Fibroblast of skin of abdomen (primary cell): Measurements from ENCODE around the gene PEF1.
A peak's percentile ranks its signal among the peaks of the same experiment; 100 is the strongest.

Experiments used
- DNase-seq: peaks from one replicate; pipeline ENCODE4 v3.0.0-alpha.2; 2013

The PEF1 gene

DNA sequence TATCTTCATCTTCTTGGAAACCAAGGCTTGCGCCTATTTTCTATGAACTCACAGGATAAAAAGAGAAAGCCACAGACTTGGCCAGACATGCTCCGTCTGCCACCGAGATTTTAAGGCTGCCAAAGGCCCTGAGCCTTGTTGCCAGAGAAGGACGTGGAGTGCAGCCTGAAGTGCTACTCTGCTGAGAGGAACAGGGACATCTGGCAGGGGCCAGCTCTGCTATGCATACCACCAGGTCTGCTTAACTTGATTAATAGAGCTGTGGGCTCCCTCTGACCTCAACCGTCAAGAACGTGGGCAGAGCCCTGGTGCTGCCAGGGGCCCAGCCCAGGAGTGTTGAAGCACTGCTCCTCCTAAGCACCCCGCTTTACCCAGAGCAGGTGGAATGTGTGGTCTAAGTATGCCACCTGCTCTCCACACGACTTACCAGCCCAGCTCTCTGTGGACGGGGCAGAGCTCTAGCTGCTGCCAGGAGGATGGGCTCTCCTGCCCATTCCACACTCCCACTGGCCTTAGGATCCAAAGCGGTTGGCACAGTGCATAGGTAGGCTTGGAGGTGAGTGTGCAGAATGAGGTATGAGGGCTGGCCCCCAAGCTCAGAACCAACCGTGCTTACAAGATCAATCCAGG lies 16.6 kb downstream of the PEF1 start:
- DNase-seq: peak; percentile 24

DNA sequence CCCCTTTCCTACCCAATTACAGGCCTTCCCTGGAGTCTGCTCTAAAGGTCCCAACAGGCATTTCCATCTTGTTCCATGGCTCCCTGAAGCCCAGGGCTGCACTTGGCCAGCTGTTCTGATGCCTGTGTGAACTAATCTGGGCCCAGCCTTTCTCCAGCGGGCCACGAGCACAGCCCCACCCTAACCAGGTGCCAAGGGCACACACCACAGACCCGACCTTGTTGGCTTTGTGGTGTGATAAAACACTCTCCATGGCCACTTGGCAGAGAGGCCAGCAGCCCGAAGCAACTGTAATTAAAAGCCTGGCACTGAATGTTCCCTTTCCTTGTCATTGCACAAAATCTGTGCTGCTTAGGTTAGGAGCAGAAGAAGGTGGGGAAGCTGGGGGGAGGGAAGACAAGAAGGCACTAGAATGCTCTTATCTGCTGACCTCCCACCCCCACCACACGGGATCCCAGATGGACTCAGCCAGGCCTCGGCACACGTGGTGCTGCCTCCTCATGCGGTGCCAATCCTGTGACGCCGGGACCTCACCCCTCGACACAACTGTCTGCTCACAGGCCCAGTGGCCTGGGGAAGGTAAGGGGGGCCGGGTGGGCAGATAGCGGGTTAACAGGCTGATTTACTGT lies 17.3 kb downstream of the PEF1 start:
- DNase-seq: no peak

DNA sequence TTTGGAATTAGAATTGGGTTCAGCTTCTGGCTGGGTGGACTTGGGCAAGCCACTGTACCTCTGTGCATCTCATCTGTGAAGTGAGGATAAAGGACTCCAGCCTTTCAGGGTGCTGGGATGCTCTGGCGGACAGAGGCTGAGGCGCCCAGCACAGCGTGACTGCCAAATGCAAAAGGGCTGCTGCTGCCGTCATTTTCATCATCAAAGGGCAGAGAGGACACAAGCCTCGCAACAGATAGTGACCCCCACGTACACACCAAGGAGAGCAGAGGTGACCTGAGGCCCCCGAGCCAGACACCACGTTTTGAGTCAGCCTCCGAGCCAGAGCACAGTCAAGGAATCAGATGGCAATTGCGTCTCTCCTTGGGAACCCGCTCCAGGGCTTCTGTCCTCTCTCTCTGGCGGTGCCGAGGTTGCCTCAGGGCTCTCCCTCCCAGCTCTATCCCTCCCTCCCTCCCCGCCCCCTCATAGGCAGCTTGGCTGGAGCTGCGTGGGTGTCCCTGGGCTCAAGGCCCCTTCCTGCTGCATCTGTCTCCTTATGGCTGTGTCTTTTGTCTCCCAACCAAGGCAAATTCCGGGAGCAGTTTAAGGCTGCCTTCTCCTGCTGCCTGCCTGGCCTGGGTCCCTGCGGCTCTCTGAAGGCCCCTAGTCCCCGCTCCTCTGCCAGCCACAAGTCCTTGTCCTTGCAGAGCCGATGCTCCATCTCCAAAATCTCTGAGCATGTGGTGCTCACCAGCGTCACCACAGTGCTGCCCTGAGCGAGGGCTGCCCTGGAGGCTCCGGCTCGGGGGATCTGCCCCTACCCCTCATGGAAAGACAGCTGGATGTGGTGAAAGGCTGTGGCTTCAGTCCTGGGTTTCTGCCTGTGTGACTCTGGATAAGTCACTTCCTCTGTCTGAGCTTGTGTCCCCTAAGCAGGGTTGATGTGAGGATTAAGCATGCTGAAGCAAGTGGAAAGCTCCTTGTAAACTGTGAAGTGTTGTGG lies 18.2 kb downstream of the PEF1 start:
- DNase-seq: peak; percentile 17

DNA sequence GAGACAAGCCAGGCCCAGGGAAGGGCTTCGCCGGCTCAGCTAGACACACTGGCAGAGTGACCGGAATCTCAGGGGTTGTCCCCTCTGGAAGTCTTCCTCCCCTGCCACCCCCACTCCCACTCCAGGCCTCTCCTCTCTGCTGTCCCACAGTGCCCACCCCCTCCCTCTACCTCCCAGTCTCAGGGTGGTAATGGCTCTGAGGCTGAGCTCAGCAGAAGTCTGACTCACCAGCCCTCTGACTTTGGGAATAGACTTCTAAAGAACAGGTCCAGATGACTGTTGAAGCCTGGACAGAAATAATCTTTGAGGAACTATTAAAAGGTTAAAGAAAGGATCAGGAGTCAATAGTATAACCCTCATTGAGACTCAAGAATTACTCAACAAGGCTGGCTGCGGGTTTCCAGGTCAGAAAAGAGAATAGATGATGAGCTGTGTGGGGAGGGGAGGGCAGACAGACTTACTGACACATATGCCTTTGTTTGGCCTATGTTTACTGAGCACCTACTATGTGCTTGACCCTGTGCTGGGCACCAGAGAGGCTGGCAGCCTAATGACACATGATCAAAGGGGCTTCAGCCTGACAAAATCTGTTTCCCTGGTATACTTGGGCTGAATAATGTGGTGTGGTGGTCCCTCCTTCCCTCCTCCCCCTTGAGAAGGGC lies 19.0 kb downstream of the PEF1 start:
- peak; percentile 63 for DNase-seq

DNA sequence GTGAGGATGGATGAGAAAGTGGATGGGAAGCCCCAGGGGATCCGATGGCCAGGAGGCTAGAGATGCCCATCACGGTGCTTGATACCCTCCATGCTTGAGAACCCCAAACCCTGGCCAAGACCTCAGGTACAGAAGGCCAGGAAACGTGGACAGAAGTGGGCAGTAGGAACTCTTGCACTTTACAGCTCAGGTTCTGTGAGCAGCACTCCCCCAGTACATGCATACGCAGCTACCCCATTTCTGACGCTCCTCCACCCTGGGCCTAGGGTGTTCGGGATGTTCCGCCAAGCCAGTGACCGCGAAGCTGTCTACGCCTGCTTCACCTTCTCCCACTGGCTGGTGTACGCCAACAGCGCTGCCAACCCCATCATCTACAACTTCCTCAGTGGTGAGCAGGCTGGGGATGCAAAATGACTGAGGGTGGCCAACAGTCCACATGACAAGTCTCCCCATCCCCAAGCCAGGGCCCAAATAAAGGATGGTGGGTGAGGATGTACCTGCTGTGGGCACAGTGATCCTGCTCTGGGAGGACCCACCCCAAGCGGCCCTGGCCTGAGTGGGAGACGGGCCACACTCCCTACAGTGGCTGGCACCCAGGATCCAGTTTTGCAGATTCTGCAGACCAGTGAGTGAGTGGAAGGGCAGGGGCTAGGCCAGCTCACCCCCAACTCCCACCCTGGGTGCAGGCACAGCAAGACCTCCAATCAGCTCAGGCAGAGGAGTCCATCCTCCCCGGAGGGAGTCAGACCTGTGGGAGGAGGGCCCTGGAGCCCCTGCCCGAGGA lies 19.8 kb downstream of the PEF1 start:
- DNase-seq: no peak

DNA sequence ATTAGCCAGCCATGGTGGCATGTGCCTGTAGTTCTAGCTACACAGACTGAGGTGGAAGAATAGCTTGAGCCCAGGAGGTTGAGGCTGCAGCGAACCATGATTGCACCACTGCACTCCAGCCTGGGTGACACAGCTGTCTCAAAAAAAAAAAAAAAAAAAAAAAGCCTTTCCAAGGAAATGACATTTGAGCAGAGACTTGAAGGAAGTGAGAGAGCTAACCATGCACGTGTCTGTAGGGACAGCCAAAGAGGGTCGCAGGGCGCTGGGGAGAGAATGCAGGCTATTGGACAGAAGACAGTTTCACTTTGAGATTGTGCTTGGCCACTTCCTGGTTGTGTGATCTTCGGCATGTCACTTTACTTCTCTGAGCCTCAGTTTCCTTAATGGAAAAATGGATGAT lies 20.4 kb downstream of the PEF1 start:
- no peak for DNase-seq

DNA sequence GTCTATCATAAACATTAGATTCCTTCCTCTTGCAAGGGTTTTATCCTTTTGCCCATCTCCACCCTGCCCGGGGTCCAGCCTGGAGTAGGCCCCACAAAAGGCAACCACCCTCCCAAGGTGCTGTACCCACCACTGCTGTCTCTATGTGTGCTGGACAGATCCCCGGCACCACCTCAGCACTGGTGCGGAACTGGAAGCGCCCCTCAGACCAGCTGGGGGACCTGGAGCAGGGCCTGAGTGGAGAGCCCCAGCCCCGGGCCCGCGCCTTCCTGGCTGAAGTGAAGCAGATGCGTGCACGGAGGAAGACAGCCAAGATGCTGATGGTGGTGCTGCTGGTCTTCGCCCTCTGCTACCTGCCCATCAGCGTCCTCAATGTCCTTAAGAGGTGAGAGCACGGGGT lies 21.3 kb downstream of the PEF1 start:
- no peak for DNase-seq

DNA sequence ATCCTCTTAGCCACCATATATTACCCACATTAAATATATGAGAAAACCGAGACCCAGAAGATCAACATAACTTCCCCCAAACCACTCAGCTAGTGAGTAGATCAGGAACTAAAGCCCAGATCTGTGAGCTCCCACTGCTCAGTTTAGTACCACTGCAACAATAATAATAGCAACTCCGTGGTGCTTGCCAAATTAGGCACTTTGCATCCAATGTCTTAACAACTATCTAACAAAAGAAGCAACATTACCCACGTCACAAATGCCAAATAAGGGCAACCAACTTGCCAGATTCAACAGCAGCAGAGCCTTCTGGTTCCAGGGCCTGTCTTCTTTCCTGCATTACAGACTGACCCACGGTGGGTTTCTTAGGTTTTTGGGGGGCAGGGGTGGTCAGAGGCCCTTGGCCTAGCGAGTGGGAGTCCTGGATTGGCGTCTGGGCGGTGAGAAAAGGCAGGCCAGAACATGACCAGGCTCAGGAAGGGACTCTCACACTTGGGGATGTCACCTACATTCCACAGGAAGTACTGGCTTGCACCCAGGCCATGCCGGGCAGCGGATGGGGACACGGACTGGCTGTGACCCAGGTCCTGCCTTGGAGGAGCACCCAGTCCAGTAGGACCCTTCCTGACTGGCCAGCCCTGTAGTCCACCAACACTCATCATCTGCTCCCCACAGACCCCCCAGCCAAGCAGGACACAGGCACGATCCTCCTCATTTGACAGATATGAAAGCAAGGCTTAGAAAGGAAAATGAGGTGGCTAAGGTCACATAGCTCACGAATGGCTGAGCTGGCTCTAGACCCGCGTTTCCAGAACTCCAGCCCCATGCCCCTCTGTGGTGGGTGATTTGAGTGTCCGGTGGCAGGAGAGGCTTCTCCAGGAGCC lies 22.6 kb downstream of the PEF1 start:
- DNase-seq: no peak

DNA sequence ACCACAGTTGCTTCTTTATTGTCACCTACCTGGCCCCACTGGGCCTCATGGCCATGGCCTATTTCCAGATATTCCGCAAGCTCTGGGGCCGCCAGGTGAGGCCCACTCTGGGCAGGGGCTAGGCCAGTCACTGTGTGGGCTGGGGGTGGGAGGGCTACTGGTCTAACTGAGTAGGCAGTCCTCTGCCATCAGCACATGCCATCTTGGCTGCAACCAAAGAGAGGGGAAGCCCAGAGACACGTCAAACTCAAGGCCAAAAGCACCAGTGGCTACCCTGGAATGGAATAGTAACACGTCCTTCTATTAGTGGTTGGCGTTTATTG lies 23.2 kb downstream of the PEF1 start:
- DNase-seq: no peak

DNA sequence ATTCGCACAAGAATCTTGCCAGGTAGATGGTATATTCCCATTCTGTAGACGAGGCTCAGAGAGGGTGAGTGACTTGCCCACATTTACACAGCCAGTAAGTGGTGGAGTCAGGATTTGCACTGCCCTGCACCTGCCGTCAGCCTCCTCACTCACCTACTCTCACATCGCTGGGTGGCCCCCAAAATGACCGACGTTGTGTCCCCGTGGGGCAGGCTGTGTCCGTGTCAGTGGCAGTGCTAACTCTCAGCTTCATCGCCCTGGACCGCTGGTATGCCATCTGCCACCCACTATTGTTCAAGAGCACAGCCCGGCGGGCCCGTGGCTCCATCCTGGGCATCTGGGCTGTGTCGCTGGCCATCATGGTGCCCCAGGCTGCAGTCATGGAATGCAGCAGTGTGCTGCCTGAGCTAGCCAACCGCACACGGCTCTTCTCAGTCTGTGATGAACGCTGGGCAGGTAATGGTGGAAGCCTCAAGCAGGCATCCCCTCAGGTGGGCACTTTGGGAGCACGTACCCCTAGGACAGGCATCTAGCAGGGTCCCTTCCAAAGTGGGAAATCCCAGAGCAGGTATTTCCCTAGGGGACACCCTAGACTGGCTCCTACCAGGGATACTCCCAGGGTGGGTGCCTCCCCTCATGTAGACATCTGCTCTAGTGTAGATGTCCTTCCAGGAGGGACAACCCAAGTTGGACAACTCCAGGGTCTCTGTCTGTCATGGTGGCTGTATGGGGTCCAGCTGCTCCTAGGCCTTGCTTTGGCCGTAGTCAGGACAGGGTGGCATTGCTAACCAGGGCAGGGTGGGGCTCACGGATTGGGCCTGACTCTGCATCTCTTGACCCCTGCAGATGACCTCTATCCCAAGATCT lies 23.8 kb downstream of the PEF1 start:
- DNase-seq: no peak

DNA sequence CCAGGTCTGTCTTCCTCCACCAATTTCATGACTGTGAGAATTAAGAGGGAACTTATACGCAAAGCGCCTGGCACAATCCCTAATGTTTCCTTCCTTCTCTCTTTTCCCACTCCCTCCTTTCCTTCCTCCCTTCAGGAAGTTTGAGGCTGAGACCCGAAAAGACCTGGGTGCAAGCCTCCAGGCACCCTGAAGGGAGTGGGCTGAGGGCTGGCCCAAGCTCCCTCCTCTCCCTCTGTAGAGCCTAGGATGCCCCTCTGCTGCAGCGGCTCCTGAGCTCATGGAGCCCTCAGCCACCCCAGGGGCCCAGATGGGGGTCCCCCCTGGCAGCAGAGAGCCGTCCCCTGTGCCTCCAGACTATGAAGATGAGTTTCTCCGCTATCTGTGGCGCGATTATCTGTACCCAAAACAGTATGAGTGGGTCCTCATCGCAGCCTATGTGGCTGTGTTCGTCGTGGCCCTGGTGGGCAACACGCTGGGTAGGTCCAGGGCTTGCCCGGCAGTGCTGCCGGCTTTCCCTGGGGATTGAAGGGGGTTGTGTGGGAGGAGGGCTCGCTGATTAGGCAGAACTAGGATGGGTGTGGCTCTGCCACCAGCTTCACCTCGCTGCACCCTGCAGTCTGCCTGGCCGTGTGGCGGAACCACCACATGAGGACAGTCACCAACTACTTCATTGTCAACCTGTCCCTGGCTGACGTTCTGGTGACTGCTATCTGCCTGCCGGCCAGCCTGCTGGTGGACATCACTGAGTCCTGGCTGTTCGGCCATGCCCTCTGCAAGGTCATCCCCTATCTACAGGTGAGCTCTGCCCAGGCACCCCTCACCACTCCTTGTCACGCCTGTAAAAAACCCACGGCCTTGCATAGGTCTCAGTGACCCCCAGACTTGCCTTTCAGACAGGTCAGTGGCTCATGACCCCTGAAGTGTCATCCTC lies 25.5 kb downstream of the PEF1 start:
- DNase-seq: no peak

DNA sequence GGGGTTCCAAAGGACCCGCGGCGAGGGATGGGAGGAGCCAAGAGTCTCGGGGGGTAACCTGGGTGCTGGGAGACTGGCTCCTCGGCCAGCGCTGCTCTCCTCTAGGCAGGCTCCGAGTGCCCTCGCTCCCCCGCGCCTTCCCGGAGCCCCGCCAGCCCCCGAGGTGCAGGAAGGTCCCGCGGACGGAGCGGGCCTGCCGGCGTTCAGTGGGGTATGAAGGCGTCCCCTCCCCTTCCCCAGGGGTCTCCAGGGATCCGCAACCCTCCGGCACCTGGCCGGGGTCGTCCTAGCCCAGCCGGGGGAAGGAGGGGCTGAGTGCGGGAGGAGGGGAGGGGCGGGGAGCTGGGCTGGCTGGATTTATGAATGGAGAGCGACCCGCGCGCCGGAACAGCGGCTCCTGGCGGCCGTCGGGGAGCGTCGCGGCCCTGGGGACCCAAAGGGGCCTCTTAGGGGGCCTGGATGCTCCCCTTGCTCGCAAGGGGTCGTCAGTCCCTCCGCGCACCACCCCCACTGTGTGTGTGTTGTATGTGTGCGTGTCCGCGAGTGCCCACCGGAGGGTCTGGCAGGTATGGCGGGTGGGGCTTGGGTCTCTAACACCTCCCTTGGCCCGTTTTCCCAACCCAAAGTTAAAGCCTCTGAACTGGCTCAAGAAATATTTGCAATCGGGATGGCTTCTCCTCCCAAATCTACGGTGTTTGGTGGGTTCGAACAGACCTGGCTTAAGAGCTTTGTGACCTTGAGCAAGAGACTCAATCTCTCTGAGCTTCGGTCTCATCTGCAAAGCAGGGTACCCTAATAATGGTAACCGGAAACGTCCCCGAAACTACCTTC lies 26.5 kb downstream of the PEF1 start:
- peak; percentile 23 for DNase-seq

DNA sequence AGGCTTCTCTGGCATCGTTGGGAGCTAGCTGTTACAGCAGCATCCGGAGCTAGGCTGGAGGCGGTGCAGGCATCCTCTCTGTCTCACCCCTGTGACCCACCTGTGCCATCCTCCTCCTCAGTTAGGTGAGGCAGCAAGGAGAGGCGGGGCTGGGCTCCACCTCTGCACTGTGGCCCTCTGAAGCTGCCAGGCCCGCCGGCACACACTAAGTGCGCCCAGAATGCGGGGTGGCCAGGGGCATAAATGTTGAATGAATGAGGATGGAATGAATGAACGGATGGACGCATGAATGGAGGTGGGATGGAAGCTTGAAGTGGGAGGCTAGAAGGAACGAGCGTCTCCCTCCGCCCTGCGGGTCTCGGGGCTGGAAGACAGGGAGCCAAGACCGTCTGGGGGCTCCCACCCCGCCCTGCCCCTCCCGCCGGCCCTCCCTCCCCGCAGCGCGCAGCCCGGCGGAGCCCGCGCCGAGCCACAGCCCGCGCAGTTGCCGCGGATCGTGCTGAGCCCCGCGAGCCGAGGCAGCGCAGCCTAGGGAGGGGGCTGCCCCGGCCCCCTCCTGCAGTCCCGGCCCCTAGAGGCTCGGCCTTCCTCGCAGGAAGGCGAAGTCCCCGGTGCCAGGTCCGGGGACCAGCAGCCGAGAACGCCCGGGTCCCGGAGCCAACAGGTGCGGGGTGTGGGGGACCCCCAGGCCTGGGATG lies 27.3 kb downstream of the PEF1 start, which contains the start of gene HCRTR1:
HCRTR1 (plus strand) TSS at position 472 of the 698 bp plus-strand sequence. CDS start 1,504 bp downstream, outside the sequence.
- DNase-seq: no peak

DNA sequence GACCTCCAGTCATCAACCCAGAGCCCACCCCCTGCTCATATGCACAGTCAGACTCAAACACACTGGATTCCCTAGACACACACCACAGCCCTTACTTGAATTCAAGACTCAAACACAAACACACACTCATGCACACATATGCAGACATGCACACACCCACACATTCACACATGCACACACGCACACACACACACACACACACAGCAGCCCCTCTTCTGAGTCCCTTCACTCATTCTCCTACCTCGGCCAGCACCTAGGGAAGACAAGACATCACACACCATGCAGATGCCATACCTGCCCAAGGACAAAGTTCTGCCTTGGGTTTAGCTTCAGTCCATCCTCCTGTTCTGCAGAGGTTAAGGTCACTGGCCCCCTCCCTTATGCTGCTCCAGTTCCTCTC lies 28.7 kb downstream of the PEF1 start:
- DNase-seq: no peak

DNA sequence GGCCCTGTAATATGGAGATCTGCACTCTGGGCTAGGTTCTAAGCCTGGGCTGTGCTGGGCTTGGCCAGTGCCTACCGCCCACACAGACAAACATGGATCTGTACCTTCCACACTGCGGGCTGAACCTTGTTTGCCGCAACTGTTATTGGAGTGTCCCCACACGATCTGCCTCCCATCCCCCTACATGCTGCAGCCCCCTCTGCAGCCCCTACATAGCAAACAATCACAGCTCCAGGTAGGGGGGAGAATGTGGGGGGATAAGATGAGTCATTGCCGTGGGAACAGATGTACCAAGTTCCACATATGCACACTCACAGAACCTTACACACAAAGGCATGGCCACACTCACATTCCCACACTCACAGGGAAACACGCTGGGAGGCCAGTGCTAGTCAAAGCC lies 29.3 kb downstream of the PEF1 start:
- DNase-seq: peak; percentile 22

DNA sequence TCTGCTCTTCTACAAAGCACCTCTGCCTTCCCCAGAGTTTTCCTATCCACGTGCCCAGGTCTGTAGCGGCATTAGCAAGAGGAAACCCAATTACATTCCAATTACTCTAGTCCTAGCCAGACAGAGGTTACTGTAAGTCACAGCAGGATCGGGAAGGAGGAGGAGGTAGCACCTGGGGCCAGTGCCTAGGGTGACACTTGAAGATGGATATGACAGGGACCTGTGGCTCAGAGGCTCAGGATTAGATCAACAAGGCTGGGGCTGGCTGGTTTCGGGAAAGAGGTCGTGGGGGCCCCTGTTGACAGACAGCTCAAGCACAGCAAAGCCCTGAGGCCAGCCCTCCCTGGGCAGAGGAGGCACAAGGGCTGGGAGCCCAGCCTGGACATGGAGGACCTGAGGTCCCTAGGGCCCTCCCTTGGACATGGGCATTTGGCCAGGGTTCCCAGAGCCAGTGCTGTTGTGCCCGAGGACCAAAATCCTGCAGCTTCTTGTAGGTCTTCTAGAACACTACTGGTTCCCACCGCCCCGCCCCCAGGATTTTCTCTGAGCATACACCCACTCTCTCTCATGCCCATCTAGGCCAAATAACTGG lies 30.2 kb downstream of the PEF1 start:
- no peak for DNase-seq
